Esophagus muscularis mucosa (tissue), 4 donors: ENCODE measurements around the gene CRYBA2. TPM values are rescaled to one million over a fixed set of nuclear protein-coding genes. Genes with fewer than 3 reads are reported as not detected.

ENCODE experiments used
- DNase-seq: peaks from one replicate; pipeline ENCODE4 v3.0.0-alpha.2; 2017; ENCODE audit errors: extremely low spot score
- H3K27ac ChIP-seq, 4 donors: fragments of 200-600 bp; sonication (generic); replicated peaks in 1 of 4; 1 replicate in 3 of 4; 2 replicates in 1 of 4; pipeline ENCODE4 v1.5.1; 2016 to 2019; ENCODE audit warnings: mild to moderate bottlenecking in 1 of 4
- H3K27me3 ChIP-seq, 4 donors: fragments of 200-600 bp; sonication (generic); one replicate each; pipeline versions ENCODE4 v1.5.1 to v1.6.0; 2016 to 2019
- H3K36me3 ChIP-seq, 4 donors: fragments of 200-600 bp; sonication (generic); one replicate each; pipeline ENCODE4 v1.5.1; 2016 to 2019
- H3K4me1 ChIP-seq, 4 donors: fragments of 200-600 bp; sonication (generic); one replicate each; pipeline ENCODE4 v1.5.1; 2016 to 2019
- H3K4me3 ChIP-seq, 4 donors: fragments of 200-600 bp; sonication (generic); 1 replicate in 2 of 4; 2 replicates in 2 of 4; pipeline ENCODE4 v1.5.1; 2016 to 2019; ENCODE audit warnings: mild to moderate bottlenecking in 4 of 4, moderate library complexity in 1 of 4
- H3K9me3 ChIP-seq, 4 donors: fragments of 200-600 bp; sonication (generic); 1 replicate in 3 of 4; 2 replicates in 1 of 4; pipeline ENCODE4 v1.5.1; 2016 to 2019
- EP300 ChIP-seq: sonication (generic); formaldehyde crosslinking; IDR thresholded peaks from one replicate; pipeline ENCODE4 v1.6.1; 2017; ENCODE audit warnings: antibody characterized with exemption
- POLR2A ChIP-seq: fragments of 450-650 bp; IDR thresholded peaks from one replicate; pipeline ENCODE4 v1.6.1; 2017; ENCODE audit warnings: antibody characterized with exemption, moderate library complexity, mild to moderate bottlenecking, low read depth
- POLR2AphosphoS5 ChIP-seq, 2 donors: sonication (generic); formaldehyde crosslinking; IDR thresholded peaks; one replicate each; pipeline ENCODE4 v1.6.1; 2017; ENCODE audit warnings: antibody characterized with exemption in 2 of 2
- WGBS: methylation state at CpG from one replicate; pipeline ENCODE4 v1.1.5; 2018; 5-methylcytosine and 5-hydroxymethylcytosine counted together
- intact Hi-C: fragments of 100-400 bp; cut with DNase I; formaldehyde crosslinking; loops from one replicate; pipeline ENCODE4 v1.15.1; 2023
- total RNA-seq, 4 donors: library from RNA; depleted of rRNA; stranded (reverse); fragments of >200 nt; gene quantifications; one replicate each; pipeline versions ENCODE4 v1.1.0 to v1.2.1, GENCODE V29; 2016
- TF ChIP-seq, protein P1 (sequence below), 3 experiments: fragments of 200-600 bp in 2 of 3; fragments of 450-650 bp in 1 of 3; sonication (generic) in 2 of 3; IDR thresholded peaks; one replicate each; pipeline ENCODE4 v1.5.1; 2017 to 2019; ENCODE audit warnings: antibody characterized with exemption in 3 of 3, mild to moderate bottlenecking in 2 of 3, moderate library complexity in 1 of 3

Gene CRYBA2
- total RNA-seq, 4 donors from 2014 or later, result not detected

DNA sequence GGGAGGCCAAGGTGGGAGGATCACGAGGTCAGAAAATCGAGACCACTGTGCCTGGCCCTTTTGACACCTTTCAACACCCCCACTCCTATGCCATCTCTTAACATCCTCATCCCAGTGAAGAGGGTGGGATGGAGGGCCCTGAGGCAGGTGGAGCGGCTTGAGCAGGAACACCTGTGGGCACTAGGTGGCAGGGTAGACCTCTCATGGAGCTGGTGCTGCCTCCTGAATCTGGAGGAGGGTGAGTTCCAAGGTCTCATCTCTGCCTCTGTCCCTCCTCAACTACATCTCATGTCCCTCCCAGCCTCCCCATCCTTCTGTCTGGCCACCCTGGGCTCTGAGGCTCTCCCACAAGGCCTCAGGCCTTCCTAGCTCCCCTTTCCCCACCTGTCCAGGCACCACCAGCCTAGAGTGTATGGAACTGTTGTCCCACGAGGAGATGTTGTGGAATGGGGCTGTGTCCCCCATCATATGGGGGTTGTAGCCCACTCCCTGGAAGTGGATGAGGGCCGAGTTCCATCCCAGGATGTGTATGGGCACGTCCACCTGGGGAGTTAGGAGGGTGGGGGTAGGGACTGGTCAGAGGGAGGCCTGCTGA is 17.0 kb upstream of the CRYBA2 start:
- no peak overlapping the region for H3K27ac ChIP-seq
- TF ChIP-seq, protein P1, sequence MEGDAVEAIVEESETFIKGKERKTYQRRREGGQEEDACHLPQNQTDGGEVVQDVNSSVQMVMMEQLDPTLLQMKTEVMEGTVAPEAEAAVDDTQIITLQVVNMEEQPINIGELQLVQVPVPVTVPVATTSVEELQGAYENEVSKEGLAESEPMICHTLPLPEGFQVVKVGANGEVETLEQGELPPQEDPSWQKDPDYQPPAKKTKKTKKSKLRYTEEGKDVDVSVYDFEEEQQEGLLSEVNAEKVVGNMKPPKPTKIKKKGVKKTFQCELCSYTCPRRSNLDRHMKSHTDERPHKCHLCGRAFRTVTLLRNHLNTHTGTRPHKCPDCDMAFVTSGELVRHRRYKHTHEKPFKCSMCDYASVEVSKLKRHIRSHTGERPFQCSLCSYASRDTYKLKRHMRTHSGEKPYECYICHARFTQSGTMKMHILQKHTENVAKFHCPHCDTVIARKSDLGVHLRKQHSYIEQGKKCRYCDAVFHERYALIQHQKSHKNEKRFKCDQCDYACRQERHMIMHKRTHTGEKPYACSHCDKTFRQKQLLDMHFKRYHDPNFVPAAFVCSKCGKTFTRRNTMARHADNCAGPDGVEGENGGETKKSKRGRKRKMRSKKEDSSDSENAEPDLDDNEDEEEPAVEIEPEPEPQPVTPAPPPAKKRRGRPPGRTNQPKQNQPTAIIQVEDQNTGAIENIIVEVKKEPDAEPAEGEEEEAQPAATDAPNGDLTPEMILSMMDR (IDR thresholded peaks at IDR 0.05), result peak in 1 of 3 experiments; percentile 2
- no peak for TF ChIP-seq EP300
- 56% methylated on average over 4 of the region's 6 CpGs for WGBS

DNA sequence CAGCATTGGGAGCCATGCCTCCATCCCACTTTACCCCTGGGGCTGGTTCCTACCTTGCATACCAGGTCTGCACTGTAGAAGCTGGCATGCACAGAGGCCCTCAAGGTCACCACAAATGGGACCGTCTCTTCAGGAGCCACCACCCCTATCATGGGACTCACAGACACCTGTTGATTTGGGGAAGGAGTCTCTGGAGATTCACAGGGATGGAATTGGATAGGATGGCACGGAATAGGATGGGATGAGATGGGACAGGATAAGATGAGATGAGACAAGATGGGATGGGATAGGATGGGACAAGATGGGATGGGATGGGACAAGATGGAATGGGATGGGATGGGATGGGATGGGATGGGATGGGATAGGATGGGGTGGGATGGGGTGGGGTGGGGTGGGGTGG is 16.1 kb upstream of the CRYBA2 start:
- no peaks in the 10 kb centered on the region for H3K4me1 ChIP-seq
- no peak for DNase-seq
- H3K4me3 ChIP-seq, result no peak overlapping the region
- peaks cover 0 to 3% (median 0%) of the 10 kb centered on the region in 4 donors for H3K9me3 ChIP-seq
- H3K27me3 ChIP-seq, result peaks cover 0 to 68% (median 6%) of the 10 kb centered on the region in 4 donors
- TF ChIP-seq EP300 (no peak), POLR2AphosphoS5 (IDR thresholded peaks at IDR 0.05) (no peak), POLR2A (no peak)
- TF ChIP-seq, protein P1 (IDR thresholded peaks at IDR 0.05), result no peak
- H3K36me3 ChIP-seq, result no peaks in the 10 kb centered on the region
- 67% methylated on average over 2 of the region's 2 CpGs for WGBS
- intact Hi-C loops, result no loop called here
- H3K27ac ChIP-seq, result no peak overlapping the region

More for the DNA sequence above, 17.0 kb upstream of the CRYBA2 start:
- no peaks in the 10 kb centered on the region for H3K36me3 ChIP-seq
- peaks cover 0 to 3% (median 0%) of the 10 kb centered on the region in 4 donors for H3K9me3 ChIP-seq
- intact Hi-C loops, result no loop called here
- no peaks in the 10 kb centered on the region for H3K4me1 ChIP-seq
- H3K4me3 ChIP-seq, result no peak overlapping the region
- no peak for DNase-seq
- peaks cover 0 to 60% (median 2%) of the 10 kb centered on the region in 4 donors for H3K27me3 ChIP-seq

DNA sequence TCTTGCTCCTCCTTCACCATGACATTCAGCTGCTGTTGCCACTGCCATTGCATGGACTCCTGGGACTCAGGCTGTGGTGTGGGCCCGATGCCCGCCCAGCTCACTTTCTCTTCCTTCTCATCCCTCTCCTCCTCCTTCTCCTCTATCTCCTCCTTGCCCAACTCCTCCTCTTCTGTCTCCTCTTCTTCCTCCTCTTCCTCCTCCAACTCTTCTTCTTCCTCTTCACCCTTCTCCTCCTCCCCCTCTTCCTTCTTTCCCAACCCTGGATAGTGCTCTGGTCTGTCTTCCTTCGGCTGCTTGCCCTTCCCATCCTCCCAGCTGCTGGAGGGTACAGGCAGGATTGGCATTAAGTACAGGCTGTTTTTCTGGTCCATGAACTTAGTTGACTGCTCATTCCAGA is 10.8 kb upstream of the CRYBA2 start:
- no peak for DNase-seq
- Histone ChIP-seq H3K9me3 (no peaks in the 10 kb centered on the region), H3K4me1 (peaks cover 21 to 25% (median 22%) of the 10 kb centered on the region in 4 donors), H3K4me3 (no peak overlapping the region), H3K27me3 (peaks cover 5 to 95% (median 50%) of the 10 kb centered on the region in 4 donors), H3K27ac (no peak overlapping the region), H3K36me3 (no peaks in the 10 kb centered on the region)
- TF ChIP-seq, protein P1 (IDR thresholded peaks at IDR 0.05), result no peak
- no peak for TF ChIP-seq POLR2A
- no peak for TF ChIP-seq EP300
- TF ChIP-seq POLR2AphosphoS5 (IDR thresholded peaks at IDR 0.05), result no peak
- WGBS, result 93% methylated on average over 3 of the region's 3 CpGs
- intact Hi-C loops, result no loop called here

DNA sequence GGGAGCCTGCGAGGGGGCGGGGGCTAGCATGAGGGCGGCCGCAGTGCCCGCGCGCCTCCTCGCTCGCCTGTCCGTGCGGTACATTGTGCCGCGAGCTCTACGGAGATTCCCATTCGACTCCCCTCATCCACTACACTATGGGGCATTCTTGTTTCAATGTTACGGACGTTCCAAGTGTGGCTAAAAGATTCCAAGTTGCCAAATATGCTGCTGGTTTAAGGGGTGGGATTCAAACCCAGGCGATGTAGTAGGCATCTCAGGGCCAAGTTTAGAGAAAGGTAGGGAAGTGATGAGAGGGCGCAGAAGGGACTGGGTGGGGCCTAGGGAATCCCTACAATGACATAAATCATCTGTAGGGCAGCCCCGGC is 10.0 kb upstream of the CRYBA2 start:
- Histone ChIP-seq H3K27ac (no peak overlapping the region), H3K36me3 (no peaks in the 10 kb centered on the region), H3K27me3 (peaks cover 5 to 95% (median 50%) of the 10 kb centered on the region in 4 donors), H3K9me3 (no peaks in the 10 kb centered on the region), H3K4me3 (peak overlapping the region; percentile 18 to 36 (median 20)), H3K4me1 (peaks cover 21 to 25% (median 22%) of the 10 kb centered on the region in 4 donors)
- DNase-seq, result no peak
- TF ChIP-seq, protein P1 (IDR thresholded peaks at IDR 0.05), result no peak
- TF ChIP-seq EP300 (no peak), POLR2AphosphoS5 (IDR thresholded peaks at IDR 0.05) (no peak), POLR2A (no peak)
- intact Hi-C loops, result no loop called here
- WGBS, result 12% methylated on average over 11 of the region's 20 CpGs
